NCI-H526 (cell line): ENCODE data around the gene RBM43.

ENCODE experiments used
- DNase-seq, 2 experiments: peaks; one replicate each; lab custom pipeline; 2025; lab: John Stamatoyannopoulos, UW

RBM43 gene

DNA sequence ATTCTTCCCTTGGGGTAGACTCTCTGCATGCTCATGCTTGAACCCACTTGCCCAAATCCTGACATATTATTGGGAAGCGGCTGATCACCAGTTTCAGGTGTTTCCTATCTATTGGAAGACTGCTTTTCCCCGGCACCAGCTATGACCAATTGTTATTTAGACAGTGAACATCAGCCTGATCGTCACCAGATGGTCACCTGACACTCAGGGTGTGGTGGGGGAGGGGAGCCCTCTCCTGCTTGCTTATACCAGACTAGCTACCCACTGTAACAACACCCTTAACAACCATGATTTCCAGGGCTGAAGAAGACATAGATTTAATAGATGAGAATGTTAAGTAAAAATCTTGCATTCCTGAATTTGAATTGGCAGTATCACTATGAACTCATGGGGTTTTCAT lies 44.3 kb downstream of the RBM43 start:
- no peak for DNase-seq

- no peak for DNase-seq
Measured at GRCh38 chr2:151207100-151207499, 54.6 kb downstream of the RBM43 start.

- DNase-seq = no peak
Measured at GRCh38 chr2:151206446-151206968, 55.2 kb downstream of the RBM43 start.

DNA sequence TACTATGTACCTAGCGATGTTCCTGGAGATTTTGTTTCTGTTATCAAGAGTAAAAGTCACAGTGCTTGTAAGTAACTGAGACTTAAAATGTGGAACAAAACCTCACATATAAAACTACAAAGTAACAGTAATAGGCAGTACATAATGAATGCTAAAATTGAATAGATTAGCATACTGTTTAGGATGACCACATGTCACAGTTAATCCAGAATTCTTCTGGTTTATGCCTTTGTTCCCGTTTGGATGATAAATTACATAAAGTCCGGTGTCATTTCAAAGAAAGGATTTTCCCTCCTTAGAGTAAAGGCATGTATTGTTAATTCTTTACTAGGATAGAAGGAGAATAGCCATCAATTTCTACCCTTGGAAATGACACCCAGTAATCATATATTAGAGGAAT lies 56.1 kb downstream of the RBM43 start:
- DNase-seq = no peak

GRCh38 chr2:151204756-151205155 lies 56.9 kb downstream of the RBM43 start:
- no peak for DNase-seq

DNA sequence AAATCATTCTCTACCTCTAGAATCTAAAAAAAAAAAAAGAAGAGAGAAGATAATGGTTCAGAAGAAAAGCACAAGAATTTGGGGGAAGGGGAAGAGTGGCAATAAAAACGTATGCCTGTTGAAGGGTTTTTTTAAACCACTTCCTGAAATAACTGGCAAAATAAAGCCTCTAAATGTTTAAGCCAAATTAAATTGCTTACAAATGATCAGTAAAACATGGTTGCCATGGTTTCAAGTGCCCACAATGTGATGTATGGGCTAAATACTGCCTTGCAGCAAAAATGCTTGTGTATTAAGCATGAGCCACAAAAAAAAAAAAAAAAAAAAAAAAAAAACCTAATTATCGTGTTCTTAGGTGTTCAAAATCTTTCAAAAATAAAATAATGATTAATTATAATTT lies 60.8 kb downstream of the RBM43 start:
- no peak for DNase-seq

GRCh38 chr2:151200277-151200676 lies 61.4 kb downstream of the RBM43 start:
- DNase-seq = no peak

- DNase-seq = no peak
Measured at GRCh38 chr2:151198645-151199044, 63.0 kb downstream of the RBM43 start.
